Jurkat, Clone E6-1 (cell line): ENCODE results near the gene FOXO6.

ENCODE experiments used
- DNase-seq: peaks from one replicate; pipeline ENCODE4 v3.0.0-alpha.2; 2011; ENCODE audit warnings: low read depth, low spot score
- H3K4me3 ChIP-seq: 2 replicates; pipeline ENCODE4 v1.5.1; 2011; ENCODE audit warnings: mild to moderate bottlenecking, low read length, control low read depth, moderate library complexity

Gene FOXO6

GRCh38 chr1:41392528-41392924, 31.3 kb downstream of the FOXO6 start:
- DNase-seq = no peak
- no peak overlapping the region for H3K4me3 ChIP-seq

GRCh38 chr1:41393716-41394368, 32.6 kb downstream of the FOXO6 start:
- H3K4me3 ChIP-seq = no peak overlapping the region
- no peak for DNase-seq

- no peak for DNase-seq
- H3K4me3 ChIP-seq = no peak overlapping the region
Observed at GRCh38 chr1:41394369-41394744, 33.1 kb downstream of the FOXO6 start.

- peak; percentile 22 for DNase-seq
- H3K4me3 ChIP-seq = no peak overlapping the region
Observed at GRCh38 chr1:41394959-41395956, 34.0 kb downstream of the FOXO6 start.

- H3K4me3 ChIP-seq = no peak overlapping the region
- no peak for DNase-seq
Observed at GRCh38 chr1:41396084-41396483, 34.9 kb downstream of the FOXO6 start.

GRCh38 chr1:41397020-41397419, 35.8 kb downstream of the FOXO6 start:
- no peak overlapping the region for H3K4me3 ChIP-seq
- no peak for DNase-seq

GRCh38 chr1:41397753-41398330, 36.6 kb downstream of the FOXO6 start:
- no peak overlapping the region for H3K4me3 ChIP-seq
- DNase-seq = no peak

GRCh38 chr1:41399145-41399795, 38.0 kb downstream of the FOXO6 start:
- DNase-seq = no peak
- no peak overlapping the region for H3K4me3 ChIP-seq

- no peak overlapping the region for H3K4me3 ChIP-seq
- no peak for DNase-seq
Observed at GRCh38 chr1:41400225-41400624, 39.0 kb downstream of the FOXO6 start.

GRCh38 chr1:41401899-41402298, 40.7 kb downstream of the FOXO6 start:
- no peak overlapping the region for H3K4me3 ChIP-seq
- no peak for DNase-seq

GRCh38 chr1:41404308-41404761, 43.1 kb downstream of the FOXO6 start:
- DNase-seq = peak; percentile 71
- no peak overlapping the region for H3K4me3 ChIP-seq

GRCh38 chr1:41407664-41408252, 46.5 kb downstream of the FOXO6 start:
- DNase-seq = no peak
- H3K4me3 ChIP-seq = no peak overlapping the region

- no peak for DNase-seq
- H3K4me3 ChIP-seq = no peak overlapping the region
Observed at GRCh38 chr1:41408691-41409090, 47.5 kb downstream of the FOXO6 start.

GRCh38 chr1:41409825-41410224, 48.6 kb downstream of the FOXO6 start:
- no peak overlapping the region for H3K4me3 ChIP-seq
- no peak for DNase-seq

GRCh38 chr1:41410462-41410861, 49.2 kb downstream of the FOXO6 start:
- no peak overlapping the region for H3K4me3 ChIP-seq
- DNase-seq = no peak

- DNase-seq = peak; percentile 24
Observed at GRCh38 chr1:41411229-41411628, 50.0 kb downstream of the FOXO6 start.

GRCh38 chr1:41412748-41413147, 51.5 kb downstream of the FOXO6 start:
- H3K4me3 ChIP-seq = no peak overlapping the region
- no peak for DNase-seq

More at GRCh38 chr1:41411229-41411628, 50.0 kb downstream of the FOXO6 start:
- no peak overlapping the region for H3K4me3 ChIP-seq

- H3K4me3 ChIP-seq = no peak overlapping the region
- DNase-seq = no peak
Observed at GRCh38 chr1:41413748-41414281, 52.6 kb downstream of the FOXO6 start.

GRCh38 chr1:41414296-41414695, 53.1 kb downstream of the FOXO6 start:
- no peak for DNase-seq
- H3K4me3 ChIP-seq = no peak overlapping the region
